Stimulated activated effector memory CD8-positive, alpha-beta T cell treated with anti-CD3 and anti-CD28 coated beads, Interleukin-12 subunit alpha, Interleukin-12 subunit beta, amount 100 ng/mL, for 72 hours (primary cell): ENCODE data around the gene MRPL10.

Experiments
- ATAC-seq: fragments of 150-1000 bp; cut with Tn5 transposase; 2 replicates; pipeline ENCODE4 v1.10.0; 2021
- DNase-seq, 2 donors: peaks; one replicate each; pipeline ENCODE4 v3.0.0; 2021 to 2022; ENCODE audit warnings: low spot score in 2 of 2
- H3K27ac Mint-ChIP-seq: one replicate; pipeline ENCODE4 v1.8.0; 2022; ENCODE audit warnings: mild to moderate bottlenecking, mixed read lengths
- H3K36me3 Mint-ChIP-seq: one replicate; pipeline ENCODE4 v1.8.0; 2022; ENCODE audit warnings: mild to moderate bottlenecking, mixed read lengths
- H3K4me1 Mint-ChIP-seq: one replicate; pipeline ENCODE4 v1.8.0; 2022; ENCODE audit warnings: mixed read lengths
- H3K4me3 Mint-ChIP-seq: one replicate; pipeline ENCODE4 v1.8.0; 2022; ENCODE audit warnings: mild to moderate bottlenecking, mixed read lengths
- H3K9me3 Mint-ChIP-seq: one replicate; pipeline ENCODE4 v1.8.0; 2022; ENCODE audit warnings: mixed read lengths

Gene MRPL10

DNA sequence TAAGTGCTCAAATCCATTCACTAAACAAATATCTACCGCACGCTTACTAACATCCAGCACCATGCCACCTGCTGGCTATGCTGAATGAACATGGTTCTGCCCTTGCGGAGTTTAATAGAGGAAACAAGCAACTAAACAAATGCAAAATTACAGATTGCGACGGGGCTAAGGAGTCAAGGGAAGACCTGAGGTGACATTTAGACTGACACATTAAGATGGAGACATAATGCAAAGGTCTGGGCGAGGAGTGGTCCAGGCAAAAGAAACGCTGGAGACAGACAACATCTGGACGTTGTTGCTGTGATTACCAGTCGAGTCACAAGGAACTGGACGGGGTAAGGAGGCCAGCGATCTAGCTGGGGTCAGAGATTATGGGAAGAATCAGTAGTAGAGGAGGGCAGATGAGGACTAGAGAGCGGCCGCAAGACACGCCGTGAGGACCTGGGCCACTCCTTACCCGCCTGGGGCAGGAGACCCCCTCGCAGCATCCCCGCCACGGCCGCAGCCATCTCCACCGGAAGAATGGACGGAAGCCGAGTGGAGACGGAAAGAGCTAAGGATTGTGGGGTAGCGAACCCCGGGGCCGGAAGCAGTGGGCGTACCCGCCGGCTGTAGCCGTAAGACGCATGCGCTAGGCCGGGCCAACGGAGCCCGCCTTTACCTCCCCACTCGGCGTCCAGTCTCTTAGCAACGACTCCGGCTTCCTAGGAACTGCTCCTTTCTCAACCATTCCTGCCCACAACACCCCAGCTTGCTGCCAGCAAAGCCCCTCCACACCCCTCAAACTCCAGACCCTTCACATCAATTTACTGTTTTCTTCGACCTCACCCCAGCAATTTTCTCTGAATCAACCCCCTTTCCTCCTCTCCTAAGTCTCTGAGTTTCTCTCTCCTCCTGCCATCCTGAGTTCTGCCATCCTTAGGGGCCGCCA lies at the start of gene MRPL10, which contains the start of gene LRRC46:
MRPL10 (minus strand) TSS at position 539 of the 931 bp plus-strand sequence; CDS start at position 509, 30 bp downstream.
LRRC46 (plus strand) TSS at position 668 of the 931 bp plus-strand sequence. CDS start 320 bp downstream, outside the sequence.
- Mint-ChIP-seq H3K4me3 (peak within 1 kb of the TSS; percentile 85), H3K9me3 (no peaks in the 10 kb centered on the region), H3K4me1 (peaks cover 66% of the 10 kb centered on the region), H3K27ac (peak within 1 kb of the TSS; percentile 95), H3K36me3 (peaks cover 55% of the 10 kb centered on the region)
- DNase-seq (peak; percentile 87 to 97), ATAC-seq (peak; percentile 79)

DNA sequence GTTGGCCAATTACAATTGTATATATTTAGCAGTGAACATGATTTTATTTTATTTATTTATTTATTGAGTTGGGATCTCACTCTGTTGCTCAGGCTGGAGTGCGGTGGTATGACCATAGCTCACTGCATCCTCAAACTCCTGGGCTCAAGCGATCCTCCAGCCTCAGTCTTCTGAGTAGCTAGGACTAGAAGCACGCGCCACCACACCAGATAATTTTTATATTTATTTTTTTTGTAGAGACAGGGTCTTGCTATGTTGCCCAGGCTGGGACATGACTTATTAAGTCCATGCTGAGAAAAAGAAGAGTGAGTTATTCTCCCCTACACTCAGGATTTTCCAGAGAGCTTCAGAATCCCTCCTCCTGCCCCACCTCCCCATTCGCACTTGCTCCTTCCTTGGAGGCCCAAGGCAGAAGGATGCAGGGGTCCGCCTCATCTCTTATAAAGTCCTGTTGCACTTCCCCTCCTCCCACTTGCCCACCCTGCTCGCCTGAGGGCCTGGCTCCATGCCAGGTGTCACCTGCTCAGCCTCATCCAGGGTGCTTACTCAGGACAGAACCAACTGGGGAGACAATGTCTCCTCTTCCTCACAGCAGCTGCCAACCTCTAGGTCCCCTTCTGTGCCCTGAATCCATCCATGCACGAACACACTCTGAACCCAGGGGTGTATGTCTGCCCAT lies 48.6 kb upstream of the MRPL10 start:
- DNase-seq (no peak), ATAC-seq (no peak)
- H3K36me3 Mint-ChIP-seq, result no peaks in the 10 kb centered on the region
- H3K4me3 Mint-ChIP-seq, result no peak overlapping the region
- no peak overlapping the region for H3K27ac Mint-ChIP-seq
- peaks cover 13% of the 10 kb centered on the region for H3K4me1 Mint-ChIP-seq
- no peaks in the 10 kb centered on the region for H3K9me3 Mint-ChIP-seq

GRCh38 chr17:47879028-47879585 lies 47.8 kb upstream of the MRPL10 start:
- H3K36me3 Mint-ChIP-seq, result no peaks in the 10 kb centered on the region
- no peaks in the 10 kb centered on the region for H3K9me3 Mint-ChIP-seq
- H3K4me3 Mint-ChIP-seq, result no peak overlapping the region
- peak; percentile 94 for ATAC-seq
- no peak for DNase-seq
- no peak overlapping the region for H3K27ac Mint-ChIP-seq
- H3K4me1 Mint-ChIP-seq, result peaks cover 13% of the 10 kb centered on the region

DNA sequence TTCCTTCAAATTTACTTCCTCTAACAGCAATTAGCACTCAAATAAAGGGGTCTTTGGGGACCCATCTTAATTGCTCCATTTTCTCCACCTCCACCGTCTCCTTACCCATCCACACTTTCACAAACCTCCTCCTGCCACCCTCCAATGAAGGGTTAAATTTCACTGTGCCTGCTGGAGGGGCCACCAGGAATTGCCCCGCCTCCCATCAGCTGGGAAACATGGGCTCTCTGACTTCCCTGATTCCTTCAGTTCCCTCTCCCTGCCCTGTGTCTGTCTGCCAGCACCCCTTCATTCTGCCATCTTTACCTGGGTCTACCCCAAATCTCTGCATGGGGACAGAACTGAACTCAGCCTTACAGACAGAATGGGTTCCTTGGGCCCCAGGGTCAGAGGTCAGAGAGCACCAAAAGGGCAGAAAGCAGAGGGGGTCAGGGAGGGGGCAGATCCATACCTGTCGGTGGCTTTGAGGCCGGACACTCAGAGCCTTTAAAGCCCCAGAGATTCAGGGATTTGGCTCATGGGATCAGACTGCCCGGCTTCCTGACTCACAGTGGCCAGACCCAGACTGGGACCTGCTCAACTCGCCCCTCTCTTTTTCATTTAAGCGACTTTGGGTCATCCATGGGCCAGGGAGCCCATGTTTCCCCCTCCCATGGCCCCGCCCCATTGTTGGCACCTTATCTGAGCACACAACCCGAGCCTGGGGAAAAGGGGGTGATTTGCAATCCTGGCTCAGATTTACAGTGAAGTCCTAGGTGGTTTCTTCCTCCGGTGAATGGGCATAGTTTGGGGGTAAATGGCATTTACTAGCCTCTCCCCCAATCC lies 47.1 kb upstream of the MRPL10 start:
- H3K36me3 Mint-ChIP-seq, result no peaks in the 10 kb centered on the region
- H3K27ac Mint-ChIP-seq, result no peak overlapping the region
- DNase-seq (no peak), ATAC-seq (no peak)
- H3K4me1 Mint-ChIP-seq, result peaks cover 11% of the 10 kb centered on the region
- no peaks in the 10 kb centered on the region for H3K9me3 Mint-ChIP-seq
- no peak overlapping the region for H3K4me3 Mint-ChIP-seq

DNA sequence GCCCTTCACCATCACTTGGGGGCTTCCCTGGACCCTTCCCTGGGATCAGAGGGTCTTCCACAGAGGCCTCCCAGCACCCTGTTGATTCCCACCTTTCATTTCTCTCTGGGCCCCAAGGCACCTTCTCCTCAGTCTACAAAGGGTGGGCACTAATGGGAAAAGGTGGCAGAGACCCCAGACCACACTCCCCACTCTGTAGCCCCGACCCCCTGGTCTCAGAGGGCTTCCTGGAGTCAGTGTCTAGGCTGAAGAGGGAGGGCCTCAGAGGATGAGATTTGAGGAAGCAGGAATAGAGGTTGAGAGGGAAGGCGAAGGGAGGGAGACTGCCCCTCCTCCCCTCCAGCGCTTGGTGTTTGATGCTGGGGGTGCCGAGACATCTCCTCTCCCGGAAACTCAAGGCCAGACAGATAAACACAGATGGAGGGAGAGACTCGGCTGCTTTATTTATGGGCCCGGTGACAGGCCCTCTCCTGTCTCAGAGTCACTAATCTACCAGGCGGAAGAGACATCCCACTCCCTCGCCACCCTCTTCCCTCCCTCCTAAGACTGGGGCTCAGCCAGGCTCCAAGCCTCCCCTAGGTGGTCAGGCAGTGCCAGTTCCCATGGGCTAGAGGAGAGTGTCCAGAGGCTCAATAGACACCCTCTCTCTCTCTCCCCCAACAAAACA lies 46.2 kb upstream of the MRPL10 start:
- no peaks in the 10 kb centered on the region for H3K9me3 Mint-ChIP-seq
- H3K27ac Mint-ChIP-seq, result no peak overlapping the region
- ATAC-seq, result no peak

DNA sequence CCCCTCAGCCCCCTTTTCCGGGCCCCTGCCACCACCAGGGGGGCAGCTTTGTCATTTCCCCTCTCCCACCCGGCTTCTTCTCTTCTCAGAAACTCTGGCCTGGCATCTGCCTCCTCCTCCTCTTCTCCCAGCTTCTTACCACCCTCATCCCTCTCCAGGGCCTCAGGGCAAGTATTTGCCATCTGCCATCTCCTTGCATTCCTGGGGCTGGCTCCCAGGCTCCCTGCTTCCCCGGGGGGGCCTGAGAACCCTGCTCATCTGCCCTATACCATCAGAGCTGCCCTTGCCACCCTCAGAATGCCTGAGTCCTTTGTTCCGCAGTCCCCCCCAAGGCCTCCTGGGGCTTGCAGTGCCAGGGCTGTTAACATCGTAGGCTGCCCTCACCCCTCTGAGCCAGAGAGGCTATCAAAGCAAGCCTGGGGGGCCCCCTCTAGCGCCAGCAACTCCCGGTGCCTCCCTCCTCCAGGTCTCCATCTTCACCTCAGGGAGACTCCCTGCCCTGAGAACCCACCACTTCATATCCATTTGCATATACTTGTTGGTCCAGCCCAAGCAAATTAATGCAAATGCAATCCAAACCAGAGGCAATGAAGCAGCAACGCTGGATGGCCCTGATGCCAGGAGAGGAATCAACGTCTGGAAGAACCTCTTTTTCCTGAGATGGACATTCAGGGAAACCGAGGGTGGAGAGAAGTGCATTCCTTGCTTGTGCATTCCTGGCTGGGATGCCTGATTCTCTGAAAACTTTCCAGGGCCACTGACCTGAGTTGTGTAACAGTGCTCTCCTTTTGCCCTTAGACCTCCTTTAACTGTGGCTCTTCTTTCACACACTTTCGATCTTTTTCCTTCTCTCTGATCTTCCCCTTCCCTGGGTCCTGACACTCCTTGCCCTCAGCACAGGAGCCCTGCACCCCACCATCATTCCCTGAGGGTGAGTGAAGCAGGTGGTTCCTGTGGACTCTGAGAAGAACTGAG lies 44.0 kb upstream of the MRPL10 start:
- Mint-ChIP-seq H3K9me3 (no peaks in the 10 kb centered on the region), H3K4me3 (no peak overlapping the region), H3K4me1 (peaks cover 7% of the 10 kb centered on the region), H3K27ac (peak overlapping the region; percentile 45), H3K36me3 (no peaks in the 10 kb centered on the region)
- DNase-seq (no peak), ATAC-seq (no peak)

More for the DNA sequence above, 46.2 kb upstream of the MRPL10 start:
- H3K36me3 Mint-ChIP-seq, result no peaks in the 10 kb centered on the region
- H3K4me1 Mint-ChIP-seq, result peaks cover 7% of the 10 kb centered on the region
- H3K4me3 Mint-ChIP-seq, result no peak overlapping the region
- no peak for DNase-seq

DNA sequence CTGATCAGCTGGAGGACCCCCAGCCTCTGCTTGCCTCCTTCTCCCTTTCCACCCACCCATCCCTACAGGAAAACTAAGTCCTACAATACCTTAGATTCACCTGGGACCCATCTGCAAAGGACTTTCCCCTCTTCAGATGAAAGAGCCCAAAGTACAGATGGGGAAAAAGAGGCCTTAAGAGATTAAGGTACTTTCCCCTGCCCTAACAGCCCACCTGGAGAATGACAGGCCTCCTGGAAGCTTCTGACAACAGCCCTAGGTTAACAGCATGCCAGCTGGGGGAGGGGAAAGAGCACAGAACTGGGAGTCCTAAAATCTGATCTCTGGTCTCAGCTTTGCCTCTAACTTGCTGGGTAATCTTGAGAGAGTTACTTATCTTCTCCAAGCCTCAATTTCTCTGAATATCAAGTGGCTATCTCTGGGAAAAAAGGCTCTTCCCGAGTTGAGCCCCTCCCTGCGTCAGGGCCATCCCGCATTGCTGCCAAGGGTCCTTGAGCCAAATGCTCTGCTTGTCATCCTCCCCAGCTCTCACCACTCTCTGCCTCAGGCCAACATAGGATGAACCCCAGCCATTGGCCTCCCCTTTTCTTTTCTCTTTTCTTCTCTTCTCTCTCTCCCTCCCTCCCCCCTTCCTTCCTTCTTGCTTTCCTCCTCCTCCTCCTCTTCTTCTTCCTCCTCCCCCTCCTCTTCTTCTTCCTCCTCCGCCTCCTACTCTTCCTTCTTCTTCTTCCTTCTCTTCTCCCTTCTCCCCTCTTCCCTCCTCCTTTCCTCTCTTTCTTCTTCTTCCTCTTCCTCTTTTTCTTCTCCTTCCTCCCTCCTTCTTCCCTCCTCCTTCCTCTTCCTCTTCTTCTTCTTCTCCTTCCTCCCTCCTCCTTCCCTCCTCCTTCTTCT lies 42.1 kb upstream of the MRPL10 start:
- ATAC-seq (no peak), DNase-seq (no peak)
- Mint-ChIP-seq H3K36me3 (no peaks in the 10 kb centered on the region), H3K4me3 (no peak overlapping the region), H3K27ac (no peak overlapping the region), H3K4me1 (no peaks in the 10 kb centered on the region), H3K9me3 (no peaks in the 10 kb centered on the region)

GRCh38 chr17:47872651-47873161 lies 41.4 kb upstream of the MRPL10 start:
- ATAC-seq, result no peak
- Mint-ChIP-seq H3K27ac (no peak overlapping the region), H3K4me1 (no peaks in the 10 kb centered on the region), H3K36me3 (no peaks in the 10 kb centered on the region), H3K4me3 (no peak overlapping the region), H3K9me3 (no peaks in the 10 kb centered on the region)
- DNase-seq, result no peak

DNA sequence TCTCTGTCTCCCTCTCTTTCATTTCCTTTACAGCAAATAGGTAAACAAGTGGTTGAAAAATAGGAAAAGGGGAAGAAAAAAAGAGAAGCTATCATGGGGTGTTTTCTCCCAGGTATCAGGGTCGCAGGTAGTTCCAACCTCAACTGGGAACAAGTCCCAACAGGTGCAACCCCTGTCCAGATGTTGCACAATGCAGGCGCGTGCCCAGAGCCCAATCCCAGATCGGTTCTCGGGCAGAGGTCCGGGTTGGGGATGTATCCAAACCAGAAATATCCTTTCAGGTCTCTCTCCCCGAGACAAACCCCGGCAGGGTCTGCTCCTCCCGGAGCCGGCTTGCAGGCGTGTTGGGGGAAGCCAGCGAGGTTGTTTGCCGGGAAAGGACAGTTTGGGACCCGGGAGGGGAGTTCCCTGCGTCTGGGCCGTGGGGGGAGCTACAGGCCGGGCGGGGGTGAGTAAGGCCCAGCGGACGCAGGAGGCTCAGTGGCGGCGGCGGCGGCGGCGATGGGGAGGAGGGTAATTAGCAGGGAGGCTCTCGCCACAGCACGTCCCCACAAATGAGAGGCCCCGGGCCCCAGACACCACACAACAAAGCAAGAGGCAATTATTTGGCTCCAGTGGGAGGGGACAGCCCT lies 40.8 kb upstream of the MRPL10 start:
- no peaks in the 10 kb centered on the region for H3K9me3 Mint-ChIP-seq
- no peak for DNase-seq
- no peak overlapping the region for H3K4me3 Mint-ChIP-seq
- H3K36me3 Mint-ChIP-seq, result no peaks in the 10 kb centered on the region
- H3K27ac Mint-ChIP-seq, result no peak overlapping the region
- no peak for ATAC-seq
- H3K4me1 Mint-ChIP-seq, result no peaks in the 10 kb centered on the region

DNA sequence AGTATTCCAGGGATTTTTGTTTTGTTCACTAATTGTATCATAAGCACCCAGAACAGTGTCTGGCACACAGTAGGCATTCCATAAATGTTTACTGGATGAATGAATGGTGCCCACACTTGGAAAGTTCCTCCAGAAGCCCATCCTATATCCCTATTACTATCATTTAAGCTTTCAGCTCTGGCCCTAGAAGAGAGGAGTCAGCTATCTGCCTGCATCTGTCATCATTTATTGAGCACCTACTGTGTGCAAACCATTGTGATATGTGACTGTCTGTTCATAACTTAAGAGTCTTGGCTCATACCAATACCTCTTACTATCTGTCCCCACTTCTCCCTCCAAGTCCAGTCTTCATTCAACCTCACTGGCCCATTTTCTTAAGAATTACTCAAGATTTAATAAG lies 39.7 kb upstream of the MRPL10 start:
- Mint-ChIP-seq H3K4me3 (no peak overlapping the region), H3K27ac (no peak overlapping the region), H3K36me3 (no peaks in the 10 kb centered on the region), H3K9me3 (no peaks in the 10 kb centered on the region), H3K4me1 (no peaks in the 10 kb centered on the region)
- DNase-seq, result no peak
- ATAC-seq, result no peak

- ATAC-seq (no peak), DNase-seq (no peak)
- Mint-ChIP-seq H3K36me3 (no peaks in the 10 kb centered on the region), H3K4me3 (no peak overlapping the region), H3K9me3 (no peaks in the 10 kb centered on the region), H3K4me1 (no peaks in the 10 kb centered on the region), H3K27ac (no peak overlapping the region)
Observed at GRCh38 chr17:47870056-47870455, 38.7 kb upstream of the MRPL10 start.

GRCh38 chr17:47869114-47869513 lies 37.8 kb upstream of the MRPL10 start:
- ATAC-seq, result no peak
- Mint-ChIP-seq H3K4me3 (no peak overlapping the region), H3K9me3 (no peaks in the 10 kb centered on the region), H3K36me3 (no peaks in the 10 kb centered on the region), H3K4me1 (peaks cover 5% of the 10 kb centered on the region), H3K27ac (no peak overlapping the region)
- no peak for DNase-seq
